AG09309 (cell line): ENCODE data around the gene ADPRHL1.

Experiments used
- DNase-seq: peaks from one replicate; pipeline ENCODE4 v3.0.0-alpha.2; 2010; ENCODE audit warnings: low read depth
- H3K4me3 ChIP-seq: 2 replicates; pipeline ENCODE4 v1.5.1; 2011; ENCODE audit warnings: mild to moderate bottlenecking, low read depth, low read length, moderate library complexity; ENCODE audit not compliant: control insufficient read depth
- TF ChIP-seq, protein P1 (sequence below): IDR thresholded peaks from 2 replicates; pipeline ENCODE4 v1.5.1; 2011; ENCODE audit warnings: mild to moderate bottlenecking, low read depth, low read length, inconsistent platforms; ENCODE audit not compliant: insufficient read depth, control insufficient read depth; ENCODE audit errors: missing control alignments

ADPRHL1 gene

DNA sequence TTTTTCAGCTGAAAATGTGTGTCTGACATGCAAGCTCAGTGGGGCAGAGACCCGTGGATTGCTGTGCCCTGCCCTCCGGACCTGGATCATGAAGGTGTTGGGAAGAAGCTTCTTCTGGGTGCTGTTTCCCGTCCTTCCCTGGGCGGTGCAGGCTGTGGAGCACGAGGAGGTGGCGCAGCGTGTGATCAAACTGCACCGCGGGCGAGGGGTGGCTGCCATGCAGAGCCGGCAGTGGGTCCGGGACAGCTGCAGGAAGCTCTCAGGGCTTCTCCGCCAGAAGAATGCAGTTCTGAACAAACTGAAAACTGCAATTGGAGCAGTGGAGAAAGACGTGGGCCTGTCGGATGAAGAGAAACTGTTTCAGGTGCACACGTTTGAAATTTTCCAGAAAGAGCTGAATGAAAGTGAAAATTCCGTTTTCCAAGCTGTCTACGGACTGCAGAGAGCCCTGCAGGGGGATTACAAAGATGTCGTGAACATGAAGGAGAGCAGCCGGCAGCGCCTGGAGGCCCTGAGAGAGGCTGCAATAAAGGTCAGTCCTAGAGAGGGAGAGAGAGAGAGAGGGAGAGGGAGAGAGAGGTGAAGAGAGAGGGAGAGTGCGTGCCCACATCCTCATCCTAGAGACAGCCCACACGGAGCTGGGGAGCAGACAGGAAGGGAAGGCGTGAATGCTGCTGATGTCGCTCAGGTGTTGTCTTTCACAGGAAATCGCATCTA lies 42.4 kb upstream of the ADPRHL1 start:
- no peak overlapping the region for H3K4me3 ChIP-seq

DNA sequence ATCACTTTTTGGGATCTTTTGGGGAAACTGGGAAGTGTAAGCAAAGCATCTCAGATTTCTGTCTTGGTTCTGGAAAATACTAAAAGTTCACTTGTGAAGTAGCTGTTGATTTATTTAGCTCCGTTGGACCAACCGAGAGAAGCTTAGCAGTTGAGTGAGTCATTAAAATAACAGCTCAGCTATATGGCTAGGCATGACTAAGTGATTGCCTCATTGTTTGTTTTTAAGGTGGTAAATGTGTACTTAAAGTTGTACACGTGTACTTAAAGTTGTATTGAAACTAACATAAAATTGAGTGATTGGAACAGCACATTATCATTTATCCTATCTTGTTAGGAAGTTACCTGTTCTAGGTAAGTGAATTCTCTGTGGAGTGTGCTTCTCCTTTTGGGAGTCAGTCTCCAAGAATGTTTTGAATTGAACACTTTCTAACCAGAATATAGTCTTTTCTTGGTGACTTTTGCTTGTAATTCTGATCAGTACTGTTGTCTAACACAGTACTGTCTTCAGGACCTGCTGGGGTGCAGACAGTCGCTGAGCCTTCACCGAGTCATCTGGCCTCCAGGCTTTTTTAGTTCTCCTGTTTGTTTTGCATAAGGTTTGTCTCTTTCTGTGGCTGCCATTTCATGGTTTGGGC lies 40.1 kb upstream of the ADPRHL1 start:
- H3K4me3 ChIP-seq = peak overlapping the region; percentile 8; the same call in 1 of the 2 replicates
- peak; percentile 87 for DNase-seq
- TF ChIP-seq, protein P1, sequence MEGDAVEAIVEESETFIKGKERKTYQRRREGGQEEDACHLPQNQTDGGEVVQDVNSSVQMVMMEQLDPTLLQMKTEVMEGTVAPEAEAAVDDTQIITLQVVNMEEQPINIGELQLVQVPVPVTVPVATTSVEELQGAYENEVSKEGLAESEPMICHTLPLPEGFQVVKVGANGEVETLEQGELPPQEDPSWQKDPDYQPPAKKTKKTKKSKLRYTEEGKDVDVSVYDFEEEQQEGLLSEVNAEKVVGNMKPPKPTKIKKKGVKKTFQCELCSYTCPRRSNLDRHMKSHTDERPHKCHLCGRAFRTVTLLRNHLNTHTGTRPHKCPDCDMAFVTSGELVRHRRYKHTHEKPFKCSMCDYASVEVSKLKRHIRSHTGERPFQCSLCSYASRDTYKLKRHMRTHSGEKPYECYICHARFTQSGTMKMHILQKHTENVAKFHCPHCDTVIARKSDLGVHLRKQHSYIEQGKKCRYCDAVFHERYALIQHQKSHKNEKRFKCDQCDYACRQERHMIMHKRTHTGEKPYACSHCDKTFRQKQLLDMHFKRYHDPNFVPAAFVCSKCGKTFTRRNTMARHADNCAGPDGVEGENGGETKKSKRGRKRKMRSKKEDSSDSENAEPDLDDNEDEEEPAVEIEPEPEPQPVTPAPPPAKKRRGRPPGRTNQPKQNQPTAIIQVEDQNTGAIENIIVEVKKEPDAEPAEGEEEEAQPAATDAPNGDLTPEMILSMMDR = no peak

More for the DNA sequence above, 42.4 kb upstream of the ADPRHL1 start:
- DNase-seq = no peak
- TF ChIP-seq, protein P1 = no peak

DNA sequence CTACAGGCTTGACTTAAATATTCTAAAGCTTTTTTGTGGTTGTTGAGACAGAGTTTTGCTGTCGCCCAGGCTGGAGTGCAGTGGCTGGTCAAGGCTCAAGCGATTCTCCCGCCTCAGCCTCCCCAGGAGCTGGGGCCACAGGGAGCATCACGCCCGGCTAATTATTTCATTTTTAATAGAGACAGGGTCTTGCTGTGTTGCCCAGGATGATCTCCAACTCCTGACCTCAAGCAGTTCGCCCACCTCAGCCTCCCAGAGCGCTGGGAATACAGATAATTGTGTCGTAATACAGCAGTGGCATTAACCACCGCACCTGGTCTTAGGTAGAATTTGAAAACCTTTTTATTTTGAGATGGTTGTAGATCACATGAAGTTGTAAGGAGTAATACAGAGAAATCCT lies 38.7 kb upstream of the ADPRHL1 start:
- H3K4me3 ChIP-seq = peak overlapping the region; percentile 89
- no peak for DNase-seq

DNA sequence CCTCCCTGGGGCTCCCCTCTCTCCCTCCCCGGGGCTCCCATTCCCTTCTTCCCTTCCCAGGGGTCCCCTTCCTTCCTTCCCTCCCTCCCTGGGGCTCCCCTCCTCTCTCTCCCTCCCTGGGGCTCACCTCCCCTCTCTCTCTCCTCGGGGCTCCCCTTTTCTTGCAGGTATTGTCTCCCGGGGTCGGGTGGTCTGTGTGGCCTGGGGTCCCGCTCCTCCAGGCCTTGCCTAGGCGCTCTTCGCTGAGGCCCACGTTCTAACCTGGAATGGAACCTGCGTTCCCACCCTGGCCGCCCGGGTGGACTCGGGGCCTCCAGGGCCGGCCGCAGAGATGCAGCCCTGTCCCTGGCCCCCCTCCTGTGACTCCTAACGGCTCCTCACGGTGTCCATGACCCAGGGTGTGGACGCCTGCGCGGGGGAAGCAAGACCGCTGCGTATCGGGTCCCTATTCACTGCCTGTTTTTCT lies 38.2 kb upstream of the ADPRHL1 start:
- H3K4me3 ChIP-seq = peak overlapping the region; percentile 89
- TF ChIP-seq, protein P1 = no peak
- no peak for DNase-seq

More for the DNA sequence above, 38.7 kb upstream of the ADPRHL1 start:
- TF ChIP-seq, protein P1 = no peak

DNA sequence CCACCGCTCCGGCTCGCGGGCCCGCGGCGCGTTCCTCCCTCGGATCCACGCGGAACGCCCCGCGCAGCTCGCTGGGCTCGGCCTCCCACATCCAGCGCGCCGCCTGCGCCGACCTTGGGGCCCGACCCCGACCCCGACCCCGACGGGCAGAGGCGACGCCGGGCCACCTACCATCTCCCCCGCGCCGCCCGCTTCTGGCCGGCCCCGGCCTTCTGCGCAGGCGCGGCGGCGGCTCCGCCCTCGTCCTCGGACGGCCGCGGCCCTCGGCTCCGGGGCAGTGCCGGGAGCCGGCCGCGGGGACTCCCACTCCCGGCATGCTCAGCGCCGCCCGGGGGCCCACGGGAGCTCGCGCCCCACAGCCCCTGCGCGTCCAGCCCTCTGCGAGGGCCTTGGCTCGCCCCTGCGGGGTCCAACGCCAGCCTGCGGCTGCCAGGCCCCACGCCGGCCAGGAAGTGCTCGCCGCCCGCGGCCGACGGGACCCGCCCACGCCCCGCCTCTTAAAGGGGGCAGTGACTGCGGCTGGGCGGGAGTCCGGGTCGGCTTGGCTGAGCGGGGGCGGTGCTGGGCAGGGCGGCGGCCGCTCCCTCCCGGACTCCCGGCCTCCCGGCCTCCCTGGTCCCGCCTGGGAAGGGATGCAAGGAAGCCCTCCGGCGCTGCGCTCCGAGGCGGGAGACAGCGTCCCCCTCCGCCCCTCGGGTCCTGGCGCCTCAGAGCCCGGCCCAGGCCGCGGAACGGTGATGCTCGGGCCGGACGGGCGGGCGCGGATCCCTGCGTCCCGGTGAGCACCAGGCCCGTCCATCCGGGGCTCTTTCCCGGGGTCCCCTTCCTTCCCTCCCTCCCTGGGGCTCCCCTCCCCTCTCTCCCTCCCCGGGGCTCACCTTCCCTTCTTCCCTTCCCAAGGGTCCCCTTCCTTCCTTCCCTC lies 37.5 kb upstream of the ADPRHL1 start, which contains the start of gene DCUN1D2:
TSS of gene DCUN1D2 (minus strand) at position 216 of the 922 bp plus-strand sequence. CDS start at position 174, 42 bp downstream.
- peak within 1 kb of the TSS; percentile 89 for H3K4me3 ChIP-seq
- TF ChIP-seq, protein P1 = no peak
- DNase-seq = peak; percentile 84

DNA sequence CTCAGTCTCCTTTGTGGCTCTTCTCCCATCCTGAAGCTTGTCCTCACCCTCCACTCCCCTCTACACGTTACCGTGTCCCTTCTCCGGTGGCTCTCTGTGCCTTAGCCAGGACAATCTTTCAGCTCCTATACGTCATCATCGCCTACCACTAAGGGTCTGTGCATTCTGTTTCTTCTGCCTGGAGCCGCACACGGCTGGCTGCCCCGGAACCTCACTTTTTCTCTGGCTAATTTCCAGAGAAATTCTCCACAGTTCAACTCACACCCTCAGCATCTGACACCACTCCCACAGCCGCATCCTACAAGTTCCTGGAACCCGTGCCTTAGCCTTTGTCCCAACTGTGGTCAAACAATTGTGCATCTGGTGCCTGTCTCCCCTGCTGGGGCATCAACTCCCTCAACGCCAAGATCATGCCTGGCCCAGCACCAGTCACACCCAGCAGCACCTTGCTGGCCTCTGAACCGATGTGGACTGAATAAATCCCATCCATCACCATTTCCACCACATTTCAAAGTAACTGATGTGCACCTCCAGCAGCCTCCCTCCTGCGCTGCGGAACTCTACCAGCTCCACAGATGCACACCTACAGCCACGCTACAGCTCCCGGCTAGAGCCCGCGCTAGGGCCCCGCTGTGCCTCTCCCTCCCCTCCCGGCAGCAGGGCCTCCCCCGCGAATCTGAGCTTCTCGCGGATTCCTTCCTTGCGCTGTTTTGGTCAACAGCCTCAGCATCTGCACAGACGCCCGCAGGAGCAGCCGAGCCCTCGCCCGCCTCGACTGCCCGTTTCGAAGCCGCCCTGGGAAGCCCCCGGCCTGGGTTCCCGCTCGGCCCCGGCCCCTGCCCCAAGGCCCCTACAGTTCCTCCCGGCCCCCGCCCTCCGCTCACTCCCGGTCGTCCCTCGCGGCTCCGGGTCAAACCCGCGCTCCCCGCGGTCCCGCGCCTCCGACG lies 36.5 kb upstream of the ADPRHL1 start:
- DNase-seq = no peak
- peak overlapping the region; percentile 76 for H3K4me3 ChIP-seq
- TF ChIP-seq, protein P1 = no peak
